IMR-90 (cell line): Measurements from ENCODE around the gene ACLY.

Experiments
- BHLHE40 ChIP-seq: fragments of 150-350 bp; IDR thresholded peaks from 2 replicates; pipeline ENCODE4 v1.6.1; 2016; ENCODE audit warnings: mild to moderate bottlenecking, low read depth, low read length
- POLR2A ChIP-seq: IDR thresholded peaks from 2 replicates; pipeline ENCODE4 v1.6.1; 2012; ENCODE audit warnings: mild to moderate bottlenecking, low read depth, low read length
- RAD21 ChIP-seq: IDR thresholded peaks from 2 replicates; pipeline ENCODE4 v1.6.1; 2012; ENCODE audit warnings: low read length, improper control_type of control experiment
- RFX5 ChIP-seq: IDR thresholded peaks from 2 replicates; pipeline ENCODE4 v1.8.0; 2012; ENCODE audit warnings: low read depth, mild to moderate bottlenecking, low read length, moderate library complexity
- TF ChIP-seq, protein P1 (sequence below): conservative IDR thresholded peaks from 2 replicates; pipeline ENCODE4 v1.5.1; 2012; ENCODE audit warnings: mild to moderate bottlenecking, low read depth, low read length, improper control_type of control experiment
- TF ChIP-seq, protein P2 (sequence below): fragments of 150-350 bp; IDR thresholded peaks from 2 replicates; pipeline ENCODE4 v1.6.1; 2017; ENCODE audit warnings: mild to moderate bottlenecking, antibody characterized with exemption, low read length, low read depth

DNA sequence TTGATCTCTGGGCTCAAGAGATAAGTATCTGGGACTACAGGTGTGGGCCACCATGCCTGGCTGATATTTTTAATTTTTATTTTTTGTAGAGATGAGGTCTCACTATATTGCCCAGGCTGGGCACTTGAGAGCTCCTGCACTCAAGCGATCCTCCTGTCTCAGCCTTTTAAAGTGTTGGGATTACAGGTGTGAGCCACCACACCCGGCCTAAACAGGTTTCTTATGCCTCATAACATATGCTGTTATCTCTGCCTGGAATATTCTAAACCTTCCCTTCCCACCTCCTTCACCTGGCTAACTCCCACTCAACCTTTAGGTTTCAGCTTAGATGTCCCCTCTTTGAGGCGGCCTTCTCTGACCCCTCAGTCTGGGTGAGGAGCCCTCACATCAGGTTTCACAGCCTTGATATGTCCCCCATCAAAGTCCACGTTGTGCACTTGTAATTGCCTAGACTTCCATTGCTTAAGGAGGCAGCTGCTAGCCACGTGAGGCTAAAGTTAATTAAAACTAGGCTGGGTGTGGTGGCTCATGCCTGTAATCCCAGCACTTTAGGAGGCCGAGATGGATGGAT lies 39.2 kb upstream of the ACLY start:
- TF ChIP-seq, protein P1, sequence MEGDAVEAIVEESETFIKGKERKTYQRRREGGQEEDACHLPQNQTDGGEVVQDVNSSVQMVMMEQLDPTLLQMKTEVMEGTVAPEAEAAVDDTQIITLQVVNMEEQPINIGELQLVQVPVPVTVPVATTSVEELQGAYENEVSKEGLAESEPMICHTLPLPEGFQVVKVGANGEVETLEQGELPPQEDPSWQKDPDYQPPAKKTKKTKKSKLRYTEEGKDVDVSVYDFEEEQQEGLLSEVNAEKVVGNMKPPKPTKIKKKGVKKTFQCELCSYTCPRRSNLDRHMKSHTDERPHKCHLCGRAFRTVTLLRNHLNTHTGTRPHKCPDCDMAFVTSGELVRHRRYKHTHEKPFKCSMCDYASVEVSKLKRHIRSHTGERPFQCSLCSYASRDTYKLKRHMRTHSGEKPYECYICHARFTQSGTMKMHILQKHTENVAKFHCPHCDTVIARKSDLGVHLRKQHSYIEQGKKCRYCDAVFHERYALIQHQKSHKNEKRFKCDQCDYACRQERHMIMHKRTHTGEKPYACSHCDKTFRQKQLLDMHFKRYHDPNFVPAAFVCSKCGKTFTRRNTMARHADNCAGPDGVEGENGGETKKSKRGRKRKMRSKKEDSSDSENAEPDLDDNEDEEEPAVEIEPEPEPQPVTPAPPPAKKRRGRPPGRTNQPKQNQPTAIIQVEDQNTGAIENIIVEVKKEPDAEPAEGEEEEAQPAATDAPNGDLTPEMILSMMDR, result no peak
- TF ChIP-seq POLR2A (no peak), RFX5 (no peak), BHLHE40 (no peak), RAD21 (no peak)
- TF ChIP-seq, protein P2, sequence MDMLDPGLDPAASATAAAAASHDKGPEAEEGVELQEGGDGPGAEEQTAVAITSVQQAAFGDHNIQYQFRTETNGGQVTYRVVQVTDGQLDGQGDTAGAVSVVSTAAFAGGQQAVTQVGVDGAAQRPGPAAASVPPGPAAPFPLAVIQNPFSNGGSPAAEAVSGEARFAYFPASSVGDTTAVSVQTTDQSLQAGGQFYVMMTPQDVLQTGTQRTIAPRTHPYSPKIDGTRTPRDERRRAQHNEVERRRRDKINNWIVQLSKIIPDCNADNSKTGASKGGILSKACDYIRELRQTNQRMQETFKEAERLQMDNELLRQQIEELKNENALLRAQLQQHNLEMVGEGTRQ, result no peak
